Thyroid gland (tissue), 4 donors: Measurements from ENCODE around the gene FOXP1. TPM values are rescaled to one million over a fixed set of nuclear protein-coding genes. Genes with fewer than 3 reads are reported as not detected.

Source experiments
- DNase-seq, 2 donors: peaks; one replicate each; pipeline ENCODE4 v3.0.0-alpha.2; 2019
- H3K27ac ChIP-seq, 3 donors: fragments of 200-600 bp; sonication (generic); 1 replicate in 2 of 3; 2 replicates in 1 of 3; pipeline ENCODE4 v1.5.1; 2016 to 2019; ENCODE audit warnings: mild to moderate bottlenecking in 1 of 3, moderate library complexity in 1 of 3
- H3K27me3 ChIP-seq: fragments of 200-600 bp; sonication (generic); one replicate; pipeline ENCODE4 v1.5.1; 2019
- H3K36me3 ChIP-seq, 2 donors: fragments of 200-600 bp; sonication (generic); one replicate each; pipeline ENCODE4 v1.5.1; 2016 to 2019
- H3K4me1 ChIP-seq, 2 donors: fragments of 200-600 bp; sonication (generic); one replicate each; pipeline ENCODE4 v1.5.1; 2017 to 2019
- H3K4me3 ChIP-seq, 3 donors: fragments of 200-600 bp; sonication (generic); replicated peaks in 1 of 3; 1 replicate in 2 of 3; 2 replicates in 1 of 3; pipeline ENCODE4 v1.5.1; 2016; ENCODE audit warnings: mild to moderate bottlenecking in 1 of 3
- H3K9me3 ChIP-seq: fragments of 200-600 bp; sonication (generic); one replicate; pipeline ENCODE4 v1.5.1; 2017
- POLR2A ChIP-seq, 2 donors: fragments of 450-650 bp; IDR thresholded peaks; one replicate each; pipeline ENCODE4 v1.6.1; 2017; ENCODE audit warnings: antibody characterized with exemption in 2 of 2, mild to moderate bottlenecking in 2 of 2, moderate library complexity in 1 of 2
- WGBS, 2 donors: methylation state at CpG; one replicate each; pipeline ENCODE4 v1.1.5; 2017; 5-methylcytosine and 5-hydroxymethylcytosine counted together
- intact Hi-C: fragments of 100-400 bp; cut with DNase I; formaldehyde crosslinking; loops from one replicate; pipeline ENCODE4 v1.15.1; 2023
- total RNA-seq, 4 donors: library from RNA; depleted of rRNA; stranded (reverse); fragments of >200 nt; gene quantifications; one replicate each; pipeline ENCODE4 v1.2.3, GENCODE V29; 2016
- TF ChIP-seq, protein P1 (sequence below), 6 experiments: fragments of 200-600 bp in 3 of 6; fragments of 450-650 bp in 3 of 6; sonication (generic) in 3 of 6; IDR thresholded peaks; one replicate each; pipeline ENCODE4 v1.5.1; 2016 to 2019; ENCODE audit warnings: antibody characterized with exemption in 6 of 6, mild to moderate bottlenecking in 2 of 6, inconsistent platforms in 1 of 6, moderate library complexity in 1 of 6

The FOXP1 gene
- total RNA-seq, 4 donors from 2014 or later: 111 to 187 (median 141) TPM

DNA sequence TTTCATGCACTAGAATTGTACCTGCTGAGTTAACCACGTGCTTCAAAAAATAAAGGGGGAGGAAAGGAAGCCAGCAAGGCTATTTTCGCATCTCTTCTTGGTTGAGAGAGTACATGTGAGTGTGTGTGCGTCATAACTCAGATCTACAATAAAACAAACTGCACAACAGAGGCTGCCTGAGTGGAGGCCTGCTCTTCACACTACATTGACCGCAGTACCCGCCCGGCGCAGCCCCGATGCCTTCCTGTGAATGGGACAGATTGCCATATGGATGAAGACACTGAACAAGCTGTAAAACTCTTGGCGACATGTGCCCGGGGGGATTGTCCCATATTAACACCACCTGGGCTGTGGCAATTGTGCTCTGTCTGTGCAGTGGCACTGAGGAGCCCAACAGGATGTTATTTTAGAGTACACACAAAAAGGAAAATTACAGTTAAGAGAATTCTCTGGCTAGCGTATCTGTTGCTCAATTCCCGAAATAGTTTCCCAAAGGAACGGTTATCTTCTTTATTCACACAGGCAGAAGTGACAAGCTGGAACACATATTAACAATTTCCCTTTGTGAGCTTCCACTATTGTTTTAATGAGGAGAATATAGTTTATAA is 551.5 kb downstream of the FOXP1 start:
- peak overlapping the region in 2 of 3 donors; percentile 13 to 43 for H3K27ac ChIP-seq
- DNase-seq: no peak
- H3K36me3 ChIP-seq: peaks cover 0 to 4% of the 10 kb centered on the region in 2 donors
- H3K4me3 ChIP-seq: no peak overlapping the region
- 69 to 79% methylated on average over 13 of the region's 13 CpGs for WGBS, 2 donors
- peaks cover 14 to 31% of the 10 kb centered on the region in 2 donors for H3K4me1 ChIP-seq
- intact Hi-C loops: no loop called here
- TF ChIP-seq, protein P1, sequence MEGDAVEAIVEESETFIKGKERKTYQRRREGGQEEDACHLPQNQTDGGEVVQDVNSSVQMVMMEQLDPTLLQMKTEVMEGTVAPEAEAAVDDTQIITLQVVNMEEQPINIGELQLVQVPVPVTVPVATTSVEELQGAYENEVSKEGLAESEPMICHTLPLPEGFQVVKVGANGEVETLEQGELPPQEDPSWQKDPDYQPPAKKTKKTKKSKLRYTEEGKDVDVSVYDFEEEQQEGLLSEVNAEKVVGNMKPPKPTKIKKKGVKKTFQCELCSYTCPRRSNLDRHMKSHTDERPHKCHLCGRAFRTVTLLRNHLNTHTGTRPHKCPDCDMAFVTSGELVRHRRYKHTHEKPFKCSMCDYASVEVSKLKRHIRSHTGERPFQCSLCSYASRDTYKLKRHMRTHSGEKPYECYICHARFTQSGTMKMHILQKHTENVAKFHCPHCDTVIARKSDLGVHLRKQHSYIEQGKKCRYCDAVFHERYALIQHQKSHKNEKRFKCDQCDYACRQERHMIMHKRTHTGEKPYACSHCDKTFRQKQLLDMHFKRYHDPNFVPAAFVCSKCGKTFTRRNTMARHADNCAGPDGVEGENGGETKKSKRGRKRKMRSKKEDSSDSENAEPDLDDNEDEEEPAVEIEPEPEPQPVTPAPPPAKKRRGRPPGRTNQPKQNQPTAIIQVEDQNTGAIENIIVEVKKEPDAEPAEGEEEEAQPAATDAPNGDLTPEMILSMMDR (IDR thresholded peaks at IDR 0.05): no peak
- TF ChIP-seq POLR2A (IDR thresholded peaks at IDR 0.05): no peak
- H3K9me3 ChIP-seq: no peaks in the 10 kb centered on the region
- H3K27me3 ChIP-seq: no peaks in the 10 kb centered on the region

DNA sequence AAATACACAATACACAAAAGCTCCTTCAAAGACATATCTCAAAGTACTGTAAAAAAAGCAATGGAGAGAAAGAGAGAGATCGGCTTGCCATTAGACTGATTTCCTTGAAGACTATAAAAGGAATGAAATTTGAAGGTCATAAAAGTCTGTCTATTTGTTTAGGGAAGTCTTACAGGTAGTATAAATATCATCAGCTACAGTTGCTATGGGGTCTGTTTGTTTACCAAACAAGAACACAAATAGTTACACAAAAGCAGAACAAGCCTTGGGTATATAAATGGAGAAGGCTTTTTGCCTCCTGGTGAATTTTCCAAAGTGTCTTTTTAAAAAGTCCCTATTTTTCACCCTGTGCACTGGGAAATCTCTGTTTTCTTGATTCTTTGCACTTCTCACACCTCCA is 552.3 kb downstream of the FOXP1 start:
- no peak for DNase-seq
- peaks cover 16 to 30% of the 10 kb centered on the region in 2 donors for H3K4me1 ChIP-seq
- 91 to 92% methylated on average over 1 of the region's 1 CpG for WGBS, 2 donors
- peaks cover 0 to 4% of the 10 kb centered on the region in 2 donors for H3K36me3 ChIP-seq
- no peaks in the 10 kb centered on the region for H3K27me3 ChIP-seq
- H3K27ac ChIP-seq: peak overlapping the region in 1 of 3 donors; percentile 43
- TF ChIP-seq, protein P1 (IDR thresholded peaks at IDR 0.05): no peak
- TF ChIP-seq POLR2A (IDR thresholded peaks at IDR 0.05): no peak
- H3K9me3 ChIP-seq: no peaks in the 10 kb centered on the region
- intact Hi-C loops: no loop called here
- H3K4me3 ChIP-seq: no peak overlapping the region

DNA sequence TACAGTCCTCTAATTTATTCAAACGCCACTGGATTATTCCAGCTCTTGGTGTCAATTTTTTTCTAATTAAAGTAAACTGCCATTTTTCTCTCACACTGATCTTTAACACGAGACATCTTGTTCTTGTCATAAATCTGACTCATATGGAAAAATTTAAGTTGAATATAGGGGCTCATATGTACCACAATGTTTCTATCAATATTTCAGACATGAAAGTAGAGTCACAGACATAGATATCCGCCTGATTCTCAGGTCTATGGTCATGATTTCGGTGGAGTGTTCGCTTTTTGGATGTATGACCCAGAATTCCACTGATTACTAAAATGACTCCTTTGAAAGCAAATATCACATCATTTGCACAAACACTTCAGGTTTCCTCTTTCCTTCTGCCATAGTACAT is 552.8 kb downstream of the FOXP1 start:
- no peak for DNase-seq
- no peak overlapping the region for H3K27ac ChIP-seq
- H3K4me1 ChIP-seq: peaks cover 20 to 28% of the 10 kb centered on the region in 2 donors
- no peaks in the 10 kb centered on the region for H3K27me3 ChIP-seq
- H3K4me3 ChIP-seq: no peak overlapping the region
- no peaks in the 10 kb centered on the region for H3K9me3 ChIP-seq
- WGBS, 2 donors: 92 to 95% methylated on average over 5 of the region's 5 CpGs
- TF ChIP-seq, protein P1 (IDR thresholded peaks at IDR 0.05): no peak
- TF ChIP-seq POLR2A (IDR thresholded peaks at IDR 0.05): no peak
- H3K36me3 ChIP-seq: peaks cover 0 to 4% of the 10 kb centered on the region in 2 donors
- intact Hi-C loops: no loop called here

DNA sequence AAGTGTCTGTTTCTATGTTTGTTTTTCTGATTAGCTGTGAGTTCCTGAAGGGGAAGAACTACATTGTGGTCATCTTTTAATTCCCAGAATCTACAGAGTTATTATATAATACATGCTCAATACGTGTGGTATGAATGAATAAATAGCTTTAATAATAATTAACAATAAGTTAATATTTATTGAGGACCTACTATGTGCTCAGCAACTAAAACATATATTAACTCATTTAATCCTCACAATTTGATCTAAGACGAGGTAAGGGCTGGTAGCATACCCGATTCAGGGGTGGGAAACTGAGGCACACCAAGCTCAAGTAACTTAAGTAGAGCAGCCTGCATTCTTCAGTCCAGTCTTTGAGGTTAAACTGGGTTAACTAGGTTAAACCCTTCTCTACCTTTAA is 553.8 kb downstream of the FOXP1 start:
- Histone ChIP-seq H3K4me1 (peaks cover 20 to 32% of the 10 kb centered on the region in 2 donors), H3K4me3 (no peak overlapping the region), H3K9me3 (no peaks in the 10 kb centered on the region), H3K27me3 (no peaks in the 10 kb centered on the region), H3K36me3 (peaks cover 0 to 4% of the 10 kb centered on the region in 2 donors), H3K27ac (no peak overlapping the region)
- 96% methylated on average over 3 of the region's 3 CpGs for WGBS, 2 donors
- intact Hi-C loops: no loop called here
- no peak for DNase-seq
- no peak for TF ChIP-seq POLR2A (IDR thresholded peaks at IDR 0.05)
- TF ChIP-seq, protein P1 (IDR thresholded peaks at IDR 0.05): no peak

DNA sequence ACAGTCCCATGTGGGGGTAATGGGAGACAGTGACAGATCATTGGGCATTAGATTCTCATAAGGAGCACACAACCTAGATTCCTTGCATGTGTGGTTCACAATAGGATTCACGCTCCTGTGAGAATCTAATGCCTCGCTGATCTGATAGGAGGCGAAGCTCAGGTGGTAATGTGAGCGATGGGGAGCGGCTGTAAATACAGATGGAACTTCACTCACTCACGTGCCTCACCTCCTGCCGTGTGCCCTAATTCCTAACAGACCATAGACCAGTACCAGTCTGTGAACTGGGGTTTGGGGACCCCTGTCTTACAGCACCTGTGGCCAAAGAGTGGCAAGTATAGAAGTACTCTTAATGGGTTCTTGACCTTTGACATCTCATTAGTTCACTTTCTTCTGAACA is 554.7 kb downstream of the FOXP1 start:
- Histone ChIP-seq H3K36me3 (peaks cover 0 to 4% of the 10 kb centered on the region in 2 donors), H3K27ac (no peak overlapping the region), H3K27me3 (no peaks in the 10 kb centered on the region), H3K4me3 (no peak overlapping the region), H3K4me1 (peaks cover 20 to 30% of the 10 kb centered on the region in 2 donors), H3K9me3 (no peaks in the 10 kb centered on the region)
- intact Hi-C loops: no loop called here
- no peak for DNase-seq
- WGBS, 2 donors: 96 to 98% methylated on average over 6 to 7 of the region's 7 CpGs
- TF ChIP-seq, protein P1 (IDR thresholded peaks at IDR 0.05): no peak
- no peak for TF ChIP-seq POLR2A (IDR thresholded peaks at IDR 0.05)
